ENCODE measurements around the gene NDUFB8. TPM values are rescaled to one million over a fixed set of nuclear protein-coding genes. Genes with fewer than 3 reads are reported as not detected.

NDUFB8 gene
- total and polyA plus RNA-seq, 2 donors (not counting 1 experiment from before 2014, with no cell fraction given), result 160 to 167 TPM

DNA sequence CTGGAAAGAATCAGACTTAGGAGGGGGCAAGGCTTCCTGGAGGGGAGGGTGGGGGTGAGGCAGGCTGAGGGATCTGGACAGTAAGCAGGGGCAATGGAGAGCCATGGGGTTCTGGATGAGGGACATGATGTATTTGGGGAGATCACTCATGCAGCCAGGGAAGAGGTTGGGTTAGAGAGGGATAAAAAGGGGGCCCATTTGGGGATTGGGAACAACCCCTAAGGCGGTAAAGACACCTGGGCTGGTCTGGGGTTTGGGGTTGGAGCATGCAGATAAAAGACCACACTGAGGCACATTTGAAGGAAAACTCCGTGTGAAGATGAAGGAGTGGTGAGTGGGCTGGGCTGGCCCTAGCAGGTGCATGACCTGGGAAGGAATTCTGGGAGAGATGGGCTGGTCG lies 36.9 kb upstream of the NDUFB8 start:
- H3K36me3 ChIP-seq (ENCODE audit: control insufficient read depth, insufficient read depth, low read length), result no peaks in the 10 kb centered on the region
- no peaks in the 10 kb centered on the region for H3K79me2 ChIP-seq (ENCODE audit: control insufficient read depth, insufficient read depth, low read length)
- no peak overlapping the region for H3K9ac ChIP-seq (ENCODE audit: insufficient read depth, low read length)
- H3K4me3 ChIP-seq (replicated peaks in 1 of 4; ENCODE audit: control extremely low read depth in 1 of 4, insufficient read depth in 1 of 4, low read depth in 3 of 4, low read length in 4 of 4), result no peak overlapping the region
- no peaks in the 10 kb centered on the region for H3K9me3 ChIP-seq (ENCODE audit: control insufficient read depth, insufficient read depth, low read depth, low read length)
- H3K27me3 ChIP-seq (ENCODE audit: control insufficient read depth, insufficient read depth, low read length), result peaks cover 48% of the 10 kb centered on the region
- no peak overlapping the region for H3K4me2 ChIP-seq (ENCODE audit: extremely low read depth, insufficient read depth, low read length)
- no peaks in the 10 kb centered on the region for H3K4me1 ChIP-seq (ENCODE audit: control insufficient read depth, extremely low read depth, insufficient read depth, low read length)
- H4K20me1 ChIP-seq (ENCODE audit: control insufficient read depth, extremely low read depth, insufficient read depth, low read length), result no peaks in the 10 kb centered on the region
- no peak for DNase-seq (ENCODE audit: low read depth in 2 of 2)
- H2AFZ ChIP-seq (ENCODE audit: low read length), result no peak overlapping the region
- no peak overlapping the region for H3K27ac ChIP-seq (ENCODE audit: insufficient read depth, low read length)
- TF ChIP-seq EZH2 (IDR thresholded peaks at IDR 0.05; ENCODE audit: low read length, missing control alignments), result no peak
- TF ChIP-seq, protein P1, sequence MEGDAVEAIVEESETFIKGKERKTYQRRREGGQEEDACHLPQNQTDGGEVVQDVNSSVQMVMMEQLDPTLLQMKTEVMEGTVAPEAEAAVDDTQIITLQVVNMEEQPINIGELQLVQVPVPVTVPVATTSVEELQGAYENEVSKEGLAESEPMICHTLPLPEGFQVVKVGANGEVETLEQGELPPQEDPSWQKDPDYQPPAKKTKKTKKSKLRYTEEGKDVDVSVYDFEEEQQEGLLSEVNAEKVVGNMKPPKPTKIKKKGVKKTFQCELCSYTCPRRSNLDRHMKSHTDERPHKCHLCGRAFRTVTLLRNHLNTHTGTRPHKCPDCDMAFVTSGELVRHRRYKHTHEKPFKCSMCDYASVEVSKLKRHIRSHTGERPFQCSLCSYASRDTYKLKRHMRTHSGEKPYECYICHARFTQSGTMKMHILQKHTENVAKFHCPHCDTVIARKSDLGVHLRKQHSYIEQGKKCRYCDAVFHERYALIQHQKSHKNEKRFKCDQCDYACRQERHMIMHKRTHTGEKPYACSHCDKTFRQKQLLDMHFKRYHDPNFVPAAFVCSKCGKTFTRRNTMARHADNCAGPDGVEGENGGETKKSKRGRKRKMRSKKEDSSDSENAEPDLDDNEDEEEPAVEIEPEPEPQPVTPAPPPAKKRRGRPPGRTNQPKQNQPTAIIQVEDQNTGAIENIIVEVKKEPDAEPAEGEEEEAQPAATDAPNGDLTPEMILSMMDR (conservative IDR thresholded peaks at IDR 0.05 in 1 of 2, IDR thresholded peaks at IDR 0.05 in 1 of 2; ENCODE audit: low read depth in 1 of 2, low read length in 2 of 2), result no peak

- Histone ChIP-seq H3K4me2 (ENCODE audit: extremely low read depth, insufficient read depth, low read length) (no peak overlapping the region), H3K27ac (ENCODE audit: insufficient read depth, low read length) (no peak overlapping the region), H3K9me3 (ENCODE audit: control insufficient read depth, insufficient read depth, low read depth, low read length) (no peaks in the 10 kb centered on the region), H4K20me1 (ENCODE audit: control insufficient read depth, extremely low read depth, insufficient read depth, low read length) (no peaks in the 10 kb centered on the region), H3K27me3 (ENCODE audit: control insufficient read depth, insufficient read depth, low read length) (peaks cover 44% of the 10 kb centered on the region), H3K9ac (ENCODE audit: insufficient read depth, low read length) (no peak overlapping the region), H3K36me3 (ENCODE audit: control insufficient read depth, insufficient read depth, low read length) (no peaks in the 10 kb centered on the region), H2AFZ (ENCODE audit: low read length) (no peak overlapping the region), H3K79me2 (ENCODE audit: control insufficient read depth, insufficient read depth, low read length) (no peaks in the 10 kb centered on the region), H3K4me1 (ENCODE audit: control insufficient read depth, extremely low read depth, insufficient read depth, low read length) (no peaks in the 10 kb centered on the region), H3K4me3 (replicated peaks in 1 of 4; ENCODE audit: control extremely low read depth in 1 of 4, insufficient read depth in 1 of 4, low read depth in 3 of 4, low read length in 4 of 4) (no peak overlapping the region)
- no peak for DNase-seq (ENCODE audit: low read depth in 2 of 2)
- TF ChIP-seq EZH2 (IDR thresholded peaks at IDR 0.05; ENCODE audit: low read length, missing control alignments), result no peak
- TF ChIP-seq, protein P1 (conservative IDR thresholded peaks at IDR 0.05 in 1 of 2, IDR thresholded peaks at IDR 0.05 in 1 of 2; ENCODE audit: low read depth in 1 of 2, low read length in 2 of 2), result no peak
These were observed 35.7 kb upstream of the NDUFB8 start for GRCh38 chr10:100565206-100565985.

- no peak overlapping the region for H3K27ac ChIP-seq (ENCODE audit: insufficient read depth, low read length)
- no peaks in the 10 kb centered on the region for H3K36me3 ChIP-seq (ENCODE audit: control insufficient read depth, insufficient read depth, low read length)
- no peak overlapping the region for H3K4me3 ChIP-seq (replicated peaks in 1 of 4; ENCODE audit: control extremely low read depth in 1 of 4, insufficient read depth in 1 of 4, low read depth in 3 of 4, low read length in 4 of 4)
- no peaks in the 10 kb centered on the region for H4K20me1 ChIP-seq (ENCODE audit: control insufficient read depth, extremely low read depth, insufficient read depth, low read length)
- TF ChIP-seq, protein P1 (conservative IDR thresholded peaks at IDR 0.05 in 1 of 2, IDR thresholded peaks at IDR 0.05 in 1 of 2; ENCODE audit: low read depth in 1 of 2, low read length in 2 of 2), result peak; percentile 49 to 71
- TF ChIP-seq EZH2 (IDR thresholded peaks at IDR 0.05; ENCODE audit: low read length, missing control alignments), result peak; percentile 65
- peak; percentile 57 to 62 for DNase-seq (ENCODE audit: low read depth in 2 of 2)
- H3K79me2 ChIP-seq (ENCODE audit: control insufficient read depth, insufficient read depth, low read length), result no peaks in the 10 kb centered on the region
- no peak overlapping the region for H2AFZ ChIP-seq (ENCODE audit: low read length)
- no peaks in the 10 kb centered on the region for H3K9me3 ChIP-seq (ENCODE audit: control insufficient read depth, insufficient read depth, low read depth, low read length)
- peaks cover 19% of the 10 kb centered on the region for H3K27me3 ChIP-seq (ENCODE audit: control insufficient read depth, insufficient read depth, low read length)
- no peaks in the 10 kb centered on the region for H3K4me1 ChIP-seq (ENCODE audit: control insufficient read depth, extremely low read depth, insufficient read depth, low read length)
- H3K9ac ChIP-seq (ENCODE audit: insufficient read depth, low read length), result no peak overlapping the region
- H3K4me2 ChIP-seq (ENCODE audit: extremely low read depth, insufficient read depth, low read length), result no peak overlapping the region
These were observed 32.5 kb upstream of the NDUFB8 start for GRCh38 chr10:100562008-100562672.

Measured in fibroblast of lung (primary cell).